ENCODE results near the gene RNU1-4.
"Not testable (repeated sequence)": the region's sequence is repeated elsewhere in the genome, so short reads cannot be mapped to it uniquely, and the experiment has no call there.

RNU1-4 gene

GRCh38 chr1:16764820-16765655, 24.7 kb downstream of the RNU1-4 start:
- in situ Hi-C loops (cut with MboI; ENCODE audit: low sequenced_read_pairs), result not testable (repeated sequence)

- in situ Hi-C loops (cut with MboI; ENCODE audit: low sequenced_read_pairs), result not testable (repeated sequence)
These were observed 25.7 kb downstream of the RNU1-4 start for GRCh38 chr1:16765731-16766605.

- in situ Hi-C loops (cut with MboI; ENCODE audit: low sequenced_read_pairs), result not testable (repeated sequence)
These were observed 26.5 kb downstream of the RNU1-4 start for GRCh38 chr1:16766689-16767256.

- in situ Hi-C loops (cut with MboI; ENCODE audit: low sequenced_read_pairs), result not testable (repeated sequence)
These were observed 29.9 kb downstream of the RNU1-4 start for GRCh38 chr1:16770139-16770759.

DNA sequence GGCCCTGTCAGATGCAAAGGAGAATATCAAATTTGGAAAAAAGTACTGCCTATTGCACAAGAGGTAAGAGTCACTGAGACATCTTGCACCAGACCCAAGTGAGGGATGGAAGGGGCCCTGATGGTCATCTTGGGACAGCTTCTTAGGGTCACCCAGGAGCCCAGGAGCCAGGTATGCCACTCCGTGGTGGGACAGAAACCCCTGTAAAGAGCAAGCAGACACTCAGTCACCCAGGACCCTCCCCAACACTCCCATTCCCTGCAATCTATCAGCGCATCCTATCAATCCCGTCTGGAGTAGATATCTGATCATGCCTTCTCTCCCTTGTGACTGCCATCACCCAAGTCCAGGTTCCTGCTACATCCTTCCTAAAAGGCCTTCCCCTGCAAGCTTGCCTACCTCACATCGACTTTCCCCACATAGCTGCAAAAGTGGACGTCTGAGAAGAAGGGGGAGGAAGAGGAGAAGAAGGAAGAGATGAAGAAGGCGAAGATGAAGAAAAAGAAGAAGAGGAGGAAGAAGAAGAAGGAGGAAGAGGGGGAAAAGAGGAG, 30.7 kb downstream of the RNU1-4 start:
- in situ Hi-C loops (cut with MboI; ENCODE audit: low sequenced_read_pairs), result not testable (repeated sequence)

DNA sequence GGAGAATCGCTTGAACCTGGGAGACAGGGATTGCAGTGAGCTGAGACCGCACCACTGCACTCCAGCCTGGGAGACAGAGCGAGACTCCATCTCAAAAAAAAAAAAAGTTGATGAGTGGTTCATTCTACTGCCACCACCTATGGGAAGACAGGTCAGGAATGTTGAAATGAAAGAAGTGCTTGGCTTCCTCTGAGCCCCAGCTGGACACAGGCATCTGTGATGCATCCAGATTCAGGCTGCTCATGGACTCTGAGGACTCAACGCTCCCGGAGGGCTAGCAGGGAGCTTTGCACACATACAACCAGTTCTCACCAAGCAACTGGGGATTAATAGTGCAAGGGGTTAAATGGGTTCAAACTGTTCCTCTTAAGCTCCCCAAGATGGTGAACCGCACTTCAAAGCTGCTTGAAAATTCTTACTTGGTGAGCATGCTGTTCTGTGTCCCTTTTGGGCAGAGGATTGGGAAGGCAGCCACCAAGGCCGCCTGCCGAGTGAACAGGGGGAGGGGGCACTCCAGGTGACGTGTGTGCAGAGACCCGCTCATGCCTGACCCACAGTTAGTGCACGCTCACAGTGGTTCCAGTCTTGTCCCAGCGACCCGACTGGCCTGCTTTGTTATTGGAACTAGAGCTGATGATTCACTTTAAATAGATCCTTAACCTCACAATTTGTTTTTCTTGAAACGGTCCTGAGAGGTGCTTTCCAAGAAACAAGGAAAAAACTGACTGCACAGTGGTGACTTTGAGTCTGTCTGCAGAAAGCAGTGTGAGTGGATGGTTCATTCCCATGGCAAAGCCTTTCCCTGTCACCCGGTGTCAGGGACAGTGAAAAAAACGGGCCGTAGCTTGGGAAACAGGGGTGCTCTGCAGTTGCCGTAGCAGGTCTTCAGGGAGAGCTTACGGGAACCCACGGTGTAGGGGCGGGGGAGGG, 32.2 kb downstream of the RNU1-4 start:
- in situ Hi-C loops (cut with MboI; ENCODE audit: low sequenced_read_pairs), result not testable (repeated sequence)

GRCh38 chr1:16773205-16773596, 32.9 kb downstream of the RNU1-4 start:
- in situ Hi-C loops (cut with MboI; ENCODE audit: low sequenced_read_pairs), result not testable (repeated sequence)

- in situ Hi-C loops (cut with MboI; ENCODE audit: low sequenced_read_pairs), result not testable (repeated sequence)
These were observed 33.4 kb downstream of the RNU1-4 start for GRCh38 chr1:16773723-16774122.

DNA sequence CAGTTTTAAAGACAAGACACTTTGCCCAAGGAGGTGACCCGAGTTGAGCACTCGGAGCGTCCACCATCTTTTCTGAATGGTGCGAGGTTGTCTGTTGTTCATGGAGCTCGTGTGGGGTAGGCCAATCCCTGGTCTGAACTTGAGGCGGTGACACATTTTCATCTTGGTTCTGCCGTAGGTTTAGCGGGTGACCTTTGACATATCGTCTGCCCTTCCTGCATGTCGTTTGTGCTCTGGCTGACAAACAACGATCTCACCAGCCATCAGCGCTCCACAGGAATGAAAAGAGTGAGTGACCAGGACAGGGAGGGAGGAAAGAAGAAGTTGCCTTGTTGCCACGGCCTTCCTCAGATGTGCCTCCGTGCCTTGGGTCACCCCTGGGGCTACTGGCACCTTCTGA, 34.5 kb downstream of the RNU1-4 start:
- in situ Hi-C loops (cut with MboI; ENCODE audit: low sequenced_read_pairs), result not testable (repeated sequence)

- in situ Hi-C loops (cut with MboI; ENCODE audit: low sequenced_read_pairs), result not testable (repeated sequence)
These were observed 35.0 kb downstream of the RNU1-4 start for GRCh38 chr1:16775290-16775689.

DNA sequence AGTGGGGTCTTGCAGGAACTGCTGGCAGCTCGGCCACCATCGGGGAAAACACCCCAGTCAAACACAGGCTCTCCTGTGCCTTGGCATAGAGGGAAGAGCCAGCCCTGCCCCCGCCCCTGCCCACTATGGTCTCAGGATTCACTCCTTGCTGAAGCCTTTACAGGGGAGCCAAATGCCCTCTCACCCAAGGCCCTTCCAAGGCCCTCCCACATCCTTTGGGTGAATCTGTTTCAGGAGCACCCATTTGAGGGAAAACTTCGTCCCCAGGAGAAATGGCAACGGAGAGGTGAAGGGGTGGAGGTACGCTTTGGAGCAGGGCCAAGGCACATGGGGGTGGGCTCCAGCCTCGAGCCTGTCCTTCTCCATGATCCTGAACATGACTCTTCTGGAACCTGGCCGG, 35.9 kb downstream of the RNU1-4 start:
- in situ Hi-C loops (cut with MboI; ENCODE audit: low sequenced_read_pairs), result not testable (repeated sequence)

DNA sequence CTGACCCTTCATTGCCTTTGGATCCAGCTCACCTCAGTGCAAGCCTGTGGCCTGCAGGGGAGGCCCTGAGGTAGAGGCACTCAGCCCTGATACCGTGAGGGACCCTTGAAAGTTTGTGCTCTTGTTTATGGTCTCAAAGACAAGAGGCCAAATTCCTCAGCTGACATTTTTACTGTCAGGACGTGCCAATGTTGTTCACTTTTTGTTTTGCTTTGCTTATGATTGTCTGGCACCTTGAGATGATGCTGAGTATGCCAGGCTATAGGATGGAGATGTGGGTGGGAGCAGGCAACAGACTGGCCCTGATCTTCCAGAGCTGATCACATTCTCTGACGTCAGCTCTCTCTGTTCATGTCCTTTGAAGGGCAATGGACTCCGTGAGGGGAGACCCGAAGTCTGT, 36.5 kb downstream of the RNU1-4 start:
- in situ Hi-C loops (cut with MboI; ENCODE audit: low sequenced_read_pairs), result not testable (repeated sequence)

GRCh38 chr1:16777821-16778220, 37.5 kb downstream of the RNU1-4 start:
- in situ Hi-C loops (cut with MboI; ENCODE audit: low sequenced_read_pairs), result not testable (repeated sequence)

GRCh38 chr1:16779525-16779924, 39.2 kb downstream of the RNU1-4 start:
- in situ Hi-C loops (cut with MboI; ENCODE audit: low sequenced_read_pairs), result not testable (repeated sequence)

DNA sequence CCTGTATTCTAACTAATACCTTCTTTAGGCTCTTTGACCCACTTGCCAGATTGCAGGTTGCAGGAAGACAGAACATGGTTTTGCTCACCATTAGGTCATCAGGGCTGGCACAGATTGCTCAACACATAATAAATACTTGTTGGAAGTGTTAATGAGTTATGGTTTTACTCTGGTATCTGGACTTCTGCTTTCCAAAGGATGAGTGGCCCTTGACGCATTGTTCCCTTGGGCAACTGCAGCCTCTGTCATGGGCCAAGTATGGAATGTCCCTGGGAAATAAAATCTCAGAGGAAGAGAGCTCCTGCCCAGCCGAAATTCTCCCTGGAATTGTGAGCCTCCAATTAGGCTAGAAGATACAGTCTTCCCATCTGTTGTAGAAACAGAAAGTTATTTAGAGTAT, 40.7 kb downstream of the RNU1-4 start:
- in situ Hi-C loops (cut with MboI; ENCODE audit: low sequenced_read_pairs), result not testable (repeated sequence)

GRCh38 chr1:16781625-16782024, 41.3 kb downstream of the RNU1-4 start:
- in situ Hi-C loops (cut with MboI; ENCODE audit: low sequenced_read_pairs), result not testable (repeated sequence)

DNA sequence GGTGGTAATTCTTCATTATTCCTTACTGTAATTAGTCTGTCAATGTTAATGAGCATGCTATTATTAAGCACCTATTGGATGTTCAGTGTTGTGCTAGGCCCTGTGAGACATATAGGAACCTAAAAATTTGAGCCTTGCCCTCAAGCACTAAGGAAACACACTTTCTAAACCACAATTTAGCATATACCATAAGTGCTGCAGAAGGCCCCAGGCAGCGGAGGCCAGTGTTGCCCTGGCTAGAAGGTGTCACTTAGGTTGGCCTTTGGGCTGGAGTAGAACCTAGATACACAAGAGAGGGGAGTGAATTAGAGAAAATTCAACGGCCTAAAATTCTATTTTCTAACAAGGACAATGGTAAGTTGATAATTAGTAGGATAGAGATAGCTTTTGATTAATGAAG, 44.6 kb downstream of the RNU1-4 start:
- in situ Hi-C loops (cut with MboI; ENCODE audit: low sequenced_read_pairs), result not testable (repeated sequence)

GRCh38 chr1:16786362-16786761, 46.0 kb downstream of the RNU1-4 start:
- in situ Hi-C loops (cut with MboI; ENCODE audit: low sequenced_read_pairs), result not testable (repeated sequence)

- in situ Hi-C loops (cut with MboI; ENCODE audit: low sequenced_read_pairs), result not testable (repeated sequence)
These were observed 46.9 kb downstream of the RNU1-4 start for GRCh38 chr1:16787175-16787574.

GRCh38 chr1:16787711-16788110, 47.4 kb downstream of the RNU1-4 start:
- in situ Hi-C loops (cut with MboI; ENCODE audit: low sequenced_read_pairs), result not testable (repeated sequence)

Measured in HL-60/S4 treated with phorbol 12-myristate 13-acetate at 8.2 ng/mL for 4 days and 3 days (cell line).